ENCODE measurements around the gene KLHL1.

GRCh38 chr13:69955271-69955670 lies 153.0 kb downstream of the KLHL1 start:
- TF ChIP-seq POLR2AphosphoS2 (IDR thresholded peaks at IDR 0.05; ENCODE audit: low read length) (no peak), SAFB2 (IDR thresholded peaks at IDR 0.05; ENCODE audit: borderline replicate concordance, low read depth, low read length, severe bottlenecking) (no peak)
